Right lobe of liver (tissue), 4 donors: ENCODE results near the gene RASL10A.

Source experiments
- CTCF ChIP-seq, 4 donors: fragments of 200-600 bp in 3 of 4; fragments of 450-650 bp in 1 of 4; IDR thresholded peaks; one replicate each; pipeline versions ENCODE4 v1.5.1 to v1.8.0; 2016 to 2022; ENCODE audit warnings: antibody characterized with exemption in 4 of 4, mild to moderate bottlenecking in 2 of 4
- POLR2A ChIP-seq: fragments of 450-650 bp; IDR thresholded peaks from one replicate; pipeline ENCODE4 v1.6.1; 2017; ENCODE audit warnings: antibody characterized with exemption, mild to moderate bottlenecking
- donor health status: DM: no; HTN: no; CAD: no.
- donor health status: DM: no; HTN: no; CAD: no.
- donor health status: DM: no; HTN: yes; CAD: no.

DNA sequence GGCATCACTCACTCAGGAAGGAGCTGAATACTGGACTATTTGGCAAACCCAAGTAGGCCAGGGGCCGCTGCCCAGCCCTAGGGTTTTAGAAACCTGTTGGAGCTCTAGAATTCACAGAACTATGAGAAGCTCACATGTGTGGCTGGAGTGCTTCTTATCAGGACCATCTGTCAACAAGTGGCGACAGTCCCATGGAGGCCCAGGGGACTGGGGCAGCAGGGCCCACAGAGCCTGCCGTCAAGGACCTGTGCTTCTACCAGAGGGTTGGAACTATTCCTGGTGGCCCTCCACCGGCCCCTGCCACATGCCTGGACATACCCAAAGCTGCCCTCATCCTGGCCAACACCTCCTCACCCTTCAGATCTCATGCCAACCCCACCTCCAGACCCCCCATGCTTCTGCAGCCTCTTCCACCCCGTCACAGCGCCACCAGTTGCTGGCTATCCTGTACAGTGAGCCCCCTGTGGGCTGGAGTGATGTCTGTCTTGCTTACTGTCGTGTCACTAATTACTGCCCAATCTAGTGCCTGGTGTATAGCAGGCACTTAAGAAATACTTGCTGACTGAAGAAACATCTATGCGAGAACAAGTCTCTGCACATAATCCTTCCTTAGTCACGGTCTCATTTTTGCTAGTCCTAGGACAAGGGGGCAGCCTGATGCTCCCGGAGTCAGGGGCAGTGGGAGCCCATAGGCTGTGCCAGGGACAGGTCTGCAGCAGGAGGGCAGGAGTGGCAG lies 27.2 kb upstream of the RASL10A start:
- TF ChIP-seq CTCF (IDR thresholded peaks at IDR 0.05) = no peak
- no peak for TF ChIP-seq POLR2A
